AG04450 (cell line): ENCODE data around the gene GLIS1. TPM values are rescaled to one million over a fixed set of nuclear protein-coding genes. Genes with fewer than 3 reads are reported as not detected.

Experiments
- CTCF ChIA-PET: fragments of 300-600, 350-600 bp; formaldehyde crosslinking; extraction: SDS; loops from one replicate; lab custom pipeline; 2022; ENCODE audit warnings: antibody characterized with exemption, inconsistent platforms; lab: Charles Lee
- POLR2A ChIA-PET: fragments of 350-600 bp; formaldehyde crosslinking; extraction: SDS; loops from one replicate; lab custom pipeline; 2021; ENCODE audit warnings: antibody characterized with exemption, inconsistent platforms; lab: Yijun Ruan, JAX
- DNase-seq: peaks from one replicate; pipeline ENCODE4 v3.0.0-alpha.2; 2011; ENCODE audit warnings: low read depth, low spot score
- H3K27ac ChIP-seq: one replicate; pipeline ENCODE4 v1.5.1; 2012; ENCODE audit warnings: low read depth, low read length, control low read depth
- H3K27me3 ChIP-seq: one replicate; pipeline ENCODE4 v1.6.0; 2012; ENCODE audit warnings: low read length; ENCODE audit not compliant: control insufficient read depth, insufficient read depth
- H3K4me3 ChIP-seq: 2 replicates; pipeline ENCODE4 v1.5.1; 2011; ENCODE audit warnings: mild to moderate bottlenecking, low read depth, low read length, control low read depth
- H3K9me3 ChIP-seq: 2 replicates; pipeline ENCODE4 v1.5.1; 2012; ENCODE audit warnings: low read length; ENCODE audit not compliant: control insufficient read depth, insufficient read depth
- CTCF ChIP-seq: IDR thresholded peaks from 2 replicates; pipeline ENCODE4 v1.5.1; 2011; ENCODE audit warnings: low read depth, low read length, control low read depth, inconsistent platforms
- polyA plus RNA-seq: library from polyadenylated mRNA; depleted of rRNA; stranded (reverse); fragments of >200 nt; gene quantifications from 2 replicates; pipeline ENCODE4 v1.2.3, GENCODE V29; 2011

Gene GLIS1
- polyA plus RNA-seq, 1 experiment: 0.77 TPM

GRCh38 chr1:53605181-53605580, 133.8 kb downstream of the GLIS1 start:
- no peak for DNase-seq
- POLR2A ChIA-PET: no interaction called here
- Histone ChIP-seq H3K9me3 (no peaks in the 10 kb centered on the region), H3K27me3 (no peaks in the 10 kb centered on the region), H3K4me3 (no peak overlapping the region), H3K27ac (no peak overlapping the region)
- no peak for TF ChIP-seq CTCF
- CTCF ChIA-PET: no interaction called here

- ChIA-PET CTCF (no interaction called here), POLR2A (no interaction called here)
- H3K9me3 ChIP-seq: no peaks in the 10 kb centered on the region
- H3K27me3 ChIP-seq: no peaks in the 10 kb centered on the region
- no peak overlapping the region for H3K4me3 ChIP-seq
- no peak for DNase-seq
- TF ChIP-seq CTCF: no peak
- no peak overlapping the region for H3K27ac ChIP-seq
Measured at GRCh38 chr1:53604291-53604919, 134.6 kb downstream of the GLIS1 start.

- ChIA-PET CTCF (interaction anchor here (0.7 kb wide), 1 partner anchor 77 kb away, joined by 3 read pairs; no protein-coding TSS in a partner anchor), POLR2A (no interaction called here)
- no peak for TF ChIP-seq CTCF
- no peak overlapping the region for H3K4me3 ChIP-seq
- H3K27ac ChIP-seq: no peak overlapping the region
- no peaks in the 10 kb centered on the region for H3K27me3 ChIP-seq
- DNase-seq: no peak
- no peaks in the 10 kb centered on the region for H3K9me3 ChIP-seq
Measured at GRCh38 chr1:53603431-53603830, 135.5 kb downstream of the GLIS1 start.

- POLR2A ChIA-PET: no interaction called here
Measured at GRCh38 chr1:53601867-53602775, 136.8 kb downstream of the GLIS1 start.

More at GRCh38 chr1:53601867-53602775, 136.8 kb downstream of the GLIS1 start:
- no peak overlapping the region for H3K4me3 ChIP-seq
- TF ChIP-seq CTCF: no peak
- no peak for DNase-seq
- no peaks in the 10 kb centered on the region for H3K27me3 ChIP-seq
- no peaks in the 10 kb centered on the region for H3K9me3 ChIP-seq
- CTCF ChIA-PET: no interaction called here
- H3K27ac ChIP-seq: no peak overlapping the region
